ENCODE results near the gene ATRX. TPM values are rescaled to one million over a fixed set of nuclear protein-coding genes. Genes with fewer than 3 reads are reported as not detected.
"Not testable (repeated sequence)": the region's sequence is repeated elsewhere in the genome, so short reads cannot be mapped to it uniquely, and the experiment has no call there.

ATRX gene
- total and polyA plus RNA-seq, 5 donors = 18.3 to 92.0 (median 82.3) TPM

GRCh38 chrX:77622672-77623071 is 163.3 kb downstream of the ATRX start:
- Histone ChIP-seq H3K27me3 (ENCODE audit: control insufficient read depth, insufficient read depth) (no peaks in the 10 kb centered on the region), H3K9me3 (ENCODE audit: control insufficient read depth, low read length) (no peaks in the 10 kb centered on the region), H3K4me1 (ENCODE audit: control insufficient read depth, insufficient read depth, low read length) (peaks cover 3% of the 10 kb centered on the region), H3K27ac (ENCODE audit: low read length) (no peak overlapping the region), H3K4me3 (ENCODE audit: low read length) (no peak overlapping the region)
- ATAC-seq (peak in 1 of 2 donors; percentile 34), DNase-seq (peak in 1 of 3 donors; percentile 28)
- intact Hi-C loops (cut with DNase I) = no loop called here
- 68% methylated on average over 9 of the region's 9 CpGs for WGBS

DNA sequence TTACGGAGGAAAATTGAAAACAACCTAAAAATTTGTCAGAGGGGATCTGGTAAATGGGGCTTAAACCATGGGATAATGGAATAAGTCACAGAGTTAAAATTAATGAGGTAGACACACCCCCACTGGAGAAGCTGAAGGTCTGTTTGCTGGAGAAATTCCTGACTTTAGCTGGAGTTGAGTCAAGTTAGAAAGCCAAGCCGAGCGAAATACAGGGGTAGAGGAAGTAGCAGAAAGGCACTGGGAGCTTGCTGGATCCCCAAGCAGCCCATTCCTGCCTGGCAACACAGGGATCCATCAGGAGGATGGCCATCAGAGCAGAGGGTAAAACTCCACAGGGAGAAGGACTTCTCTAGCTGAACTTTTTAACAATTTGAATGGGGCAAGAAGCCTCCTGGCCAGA is 163.8 kb downstream of the ATRX start:
- Histone ChIP-seq H3K27ac (ENCODE audit: low read length) (no peak overlapping the region), H3K27me3 (ENCODE audit: control insufficient read depth, insufficient read depth) (no peaks in the 10 kb centered on the region), H3K4me1 (ENCODE audit: control insufficient read depth, insufficient read depth, low read length) (peaks cover 3% of the 10 kb centered on the region), H3K4me3 (ENCODE audit: low read length) (no peak overlapping the region), H3K9me3 (ENCODE audit: control insufficient read depth, low read length) (no peaks in the 10 kb centered on the region)
- no peak for DNase-seq
- WGBS = 54% methylated on average over 3 of the region's 3 CpGs
- intact Hi-C loops (cut with DNase I) = no loop called here
- no peak for ATAC-seq

DNA sequence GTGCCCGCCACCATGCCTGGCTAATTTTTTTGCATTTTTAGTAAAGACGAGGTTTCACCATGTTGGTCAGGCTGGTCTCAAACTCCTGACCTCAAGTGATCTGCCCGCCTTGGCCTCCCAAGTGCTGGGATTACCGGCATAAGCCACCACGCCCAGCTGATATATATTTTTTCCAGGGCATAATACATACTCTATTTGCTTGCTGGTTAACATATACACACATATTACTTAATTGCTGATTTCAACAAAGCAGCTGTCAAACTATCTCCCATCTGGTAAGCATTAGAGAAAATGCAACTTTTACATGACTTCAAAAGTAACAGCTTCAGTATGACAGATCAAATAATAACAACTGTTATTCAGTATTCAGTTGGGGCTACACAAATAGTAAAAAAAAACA is 164.6 kb downstream of the ATRX start:
- intact Hi-C loops (cut with DNase I); H3K27ac ChIP-seq (ENCODE audit: low read length); H3K4me1 ChIP-seq (ENCODE audit: control insufficient read depth, insufficient read depth, low read length); DNase-seq; ATAC-seq; H3K27me3 ChIP-seq (ENCODE audit: control insufficient read depth, insufficient read depth); H3K4me3 ChIP-seq (ENCODE audit: low read length); H3K9me3 ChIP-seq (ENCODE audit: control insufficient read depth, low read length): not testable (repeated sequence)
- 93% methylated on average over 5 of the region's 5 CpGs for WGBS

GRCh38 chrX:77617206-77617605 is 168.8 kb downstream of the ATRX start:
- Histone ChIP-seq H3K4me3 (ENCODE audit: low read length) (no peak overlapping the region), H3K27me3 (ENCODE audit: control insufficient read depth, insufficient read depth) (no peaks in the 10 kb centered on the region), H3K4me1 (ENCODE audit: control insufficient read depth, insufficient read depth, low read length) (peaks cover under 1% of the 10 kb centered on the region), H3K27ac (ENCODE audit: low read length) (no peak overlapping the region), H3K9me3 (ENCODE audit: control insufficient read depth, low read length) (no peaks in the 10 kb centered on the region)
- DNase-seq = no peak
- intact Hi-C loops (cut with DNase I) = no loop called here
- WGBS = 88% methylated on average over 1 of the region's 1 CpG
- no peak for ATAC-seq

DNA sequence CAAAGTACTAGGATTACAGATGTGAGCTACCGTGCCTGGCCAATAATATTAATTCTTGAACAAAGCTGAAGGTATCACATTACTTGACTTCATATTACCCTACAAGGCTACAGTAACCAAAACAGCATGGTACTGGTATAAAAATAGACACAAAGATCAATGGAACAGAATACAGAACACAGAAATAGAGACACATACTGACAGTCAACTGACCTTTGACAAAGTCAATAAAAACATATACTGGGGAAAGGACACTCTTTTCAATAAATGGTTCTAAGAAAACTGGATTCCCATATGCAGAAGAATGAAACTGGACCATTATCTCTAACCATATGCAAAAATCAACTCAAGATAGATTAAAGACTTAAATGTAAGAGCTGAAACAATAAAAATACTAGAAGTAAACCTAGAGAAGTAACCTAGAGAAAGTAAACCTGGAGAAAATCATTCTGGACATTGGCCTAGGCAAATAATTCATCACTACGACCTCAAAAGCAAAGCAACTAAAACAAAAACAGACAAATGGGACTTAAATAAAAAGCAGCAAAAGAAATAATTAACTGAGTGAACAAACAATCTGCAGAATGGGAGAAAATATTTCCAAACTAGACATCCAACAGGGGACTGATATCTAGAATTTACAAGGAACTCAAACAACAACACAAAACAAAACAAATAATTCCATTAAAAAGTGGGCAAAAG is 182.2 kb downstream of the ATRX start:
- 48% methylated on average over 2 of the region's 2 CpGs for WGBS
- intact Hi-C loops (cut with DNase I) = no loop called here
- no peaks in the 10 kb centered on the region for H3K27me3 ChIP-seq (ENCODE audit: control insufficient read depth, insufficient read depth)

GRCh38 chrX:77597511-77597910 is 188.5 kb downstream of the ATRX start:
- Histone ChIP-seq H3K4me3 (ENCODE audit: low read length) (no peak overlapping the region), H3K4me1 (ENCODE audit: control insufficient read depth, insufficient read depth, low read length) (no peaks in the 10 kb centered on the region), H3K27me3 (ENCODE audit: control insufficient read depth, insufficient read depth) (no peaks in the 10 kb centered on the region), H3K27ac (ENCODE audit: low read length) (no peak overlapping the region), H3K9me3 (ENCODE audit: control insufficient read depth, low read length) (no peaks in the 10 kb centered on the region)
- intact Hi-C loops (cut with DNase I) = no loop called here
- 100% methylated on average over 1 of the region's 1 CpG for WGBS
- no peak for ATAC-seq
- DNase-seq = no peak

More for the DNA sequence above, 182.2 kb downstream of the ATRX start:
- H3K4me1 ChIP-seq (ENCODE audit: control insufficient read depth, insufficient read depth, low read length) = no peaks in the 10 kb centered on the region
- no peak overlapping the region for H3K4me3 ChIP-seq (ENCODE audit: low read length)
- no peaks in the 10 kb centered on the region for H3K9me3 ChIP-seq (ENCODE audit: control insufficient read depth, low read length)
- no peak for ATAC-seq
- DNase-seq = no peak
- no peak overlapping the region for H3K27ac ChIP-seq (ENCODE audit: low read length)

- no peaks in the 10 kb centered on the region for H3K4me1 ChIP-seq (ENCODE audit: control insufficient read depth, insufficient read depth, low read length)
- H3K4me3 ChIP-seq (ENCODE audit: low read length) = no peak overlapping the region
- no peaks in the 10 kb centered on the region for H3K9me3 ChIP-seq (ENCODE audit: control insufficient read depth, low read length)
- no peaks in the 10 kb centered on the region for H3K27me3 ChIP-seq (ENCODE audit: control insufficient read depth, insufficient read depth)
- 26% methylated on average over 1 of the region's 1 CpG for WGBS
- no peak for DNase-seq
- H3K27ac ChIP-seq (ENCODE audit: low read length) = no peak overlapping the region
- ATAC-seq = no peak
- intact Hi-C loops (cut with DNase I) = no loop called here
These were observed 188.9 kb downstream of the ATRX start for GRCh38 chrX:77597090-77597489.

- Histone ChIP-seq H3K4me3 (ENCODE audit: low read length) (no peak overlapping the region), H3K27ac (ENCODE audit: low read length) (no peak overlapping the region), H3K27me3 (ENCODE audit: control insufficient read depth, insufficient read depth) (no peaks in the 10 kb centered on the region), H3K4me1 (ENCODE audit: control insufficient read depth, insufficient read depth, low read length) (no peaks in the 10 kb centered on the region), H3K9me3 (ENCODE audit: control insufficient read depth, low read length) (no peaks in the 10 kb centered on the region)
- WGBS = 83% methylated on average over 4 of the region's 4 CpGs
- intact Hi-C loops (cut with DNase I) = no loop called here
- no peak for DNase-seq
- ATAC-seq = no peak
These were observed 190.2 kb downstream of the ATRX start for GRCh38 chrX:77595848-77596247.

- 95% methylated on average over 3 of the region's 3 CpGs for WGBS
These were observed 213.7 kb downstream of the ATRX start for GRCh38 chrX:77572322-77572721.

GRCh38 chrX:77565278-77565677 is 220.7 kb downstream of the ATRX start:
- intact Hi-C loops (cut with DNase I) = no loop called here
- Histone ChIP-seq H3K4me3 (ENCODE audit: low read length) (no peak overlapping the region), H3K27ac (ENCODE audit: low read length) (no peak overlapping the region), H3K27me3 (ENCODE audit: control insufficient read depth, insufficient read depth) (no peaks in the 10 kb centered on the region), H3K9me3 (ENCODE audit: control insufficient read depth, low read length) (no peaks in the 10 kb centered on the region), H3K4me1 (ENCODE audit: control insufficient read depth, insufficient read depth, low read length) (no peaks in the 10 kb centered on the region)
- no peak for ATAC-seq
- 94% methylated on average over 2 of the region's 2 CpGs for WGBS
- no peak for DNase-seq

More at GRCh38 chrX:77572322-77572721, 213.7 kb downstream of the ATRX start:
- Histone ChIP-seq H3K4me3 (ENCODE audit: low read length) (no peak overlapping the region), H3K9me3 (ENCODE audit: control insufficient read depth, low read length) (no peaks in the 10 kb centered on the region), H3K4me1 (ENCODE audit: control insufficient read depth, insufficient read depth, low read length) (no peaks in the 10 kb centered on the region), H3K27me3 (ENCODE audit: control insufficient read depth, insufficient read depth) (no peaks in the 10 kb centered on the region), H3K27ac (ENCODE audit: low read length) (no peak overlapping the region)
- DNase-seq (no peak), ATAC-seq (no peak)
- intact Hi-C loops (cut with DNase I) = no loop called here

DNA sequence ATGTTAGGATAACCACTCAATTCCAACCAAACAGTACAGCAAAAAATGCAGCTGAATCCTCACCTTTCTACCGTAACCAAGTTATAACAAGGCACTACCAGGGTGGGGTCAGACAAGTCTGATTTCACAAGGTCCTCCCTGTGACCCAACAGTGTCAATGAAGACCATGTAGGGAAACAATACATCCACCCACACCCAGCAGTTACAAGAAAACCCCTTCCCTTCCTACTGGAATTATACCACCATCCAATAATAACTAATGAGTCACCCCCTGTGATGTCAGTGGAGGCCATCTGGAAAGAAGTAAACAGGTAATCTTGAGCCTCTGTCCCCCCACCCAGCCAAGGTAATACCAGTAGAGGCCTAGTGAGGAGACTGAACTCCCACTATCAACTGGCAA is 221.2 kb downstream of the ATRX start:
- 92% methylated on average over 1 of the region's 1 CpG for WGBS
- H3K27me3 ChIP-seq (ENCODE audit: control insufficient read depth, insufficient read depth) = no peaks in the 10 kb centered on the region
- H3K4me3 ChIP-seq (ENCODE audit: low read length) = no peak overlapping the region
- intact Hi-C loops (cut with DNase I) = no loop called here
- H3K9me3 ChIP-seq (ENCODE audit: control insufficient read depth, low read length) = no peaks in the 10 kb centered on the region
- DNase-seq (no peak), ATAC-seq (no peak)
- no peak overlapping the region for H3K27ac ChIP-seq (ENCODE audit: low read length)
- H3K4me1 ChIP-seq (ENCODE audit: control insufficient read depth, insufficient read depth, low read length) = no peaks in the 10 kb centered on the region

DNA sequence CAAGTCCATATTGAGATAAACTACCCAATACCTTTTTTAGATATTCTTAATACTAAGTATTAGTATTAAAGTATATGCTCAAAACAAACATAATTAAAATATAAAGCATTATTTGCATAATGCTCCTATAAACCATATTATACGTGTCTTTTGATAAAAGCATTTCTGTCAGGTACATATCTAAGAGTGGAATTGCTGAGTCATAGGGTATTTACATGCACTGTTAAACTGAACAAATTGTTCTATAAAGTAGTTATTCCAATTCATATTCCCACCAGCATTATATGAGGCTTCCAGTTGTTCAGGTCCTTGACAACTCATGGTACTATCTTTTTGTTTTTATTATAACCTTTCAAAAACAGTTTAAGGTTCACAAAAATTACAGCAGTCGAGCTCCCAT is 224.6 kb downstream of the ATRX start:
- H3K27ac ChIP-seq (ENCODE audit: low read length) = no peak overlapping the region
- intact Hi-C loops (cut with DNase I) = no loop called here
- no peaks in the 10 kb centered on the region for H3K4me1 ChIP-seq (ENCODE audit: control insufficient read depth, insufficient read depth, low read length)
- WGBS = 96% methylated on average over 2 of the region's 2 CpGs
- no peak overlapping the region for H3K4me3 ChIP-seq (ENCODE audit: low read length)
- no peaks in the 10 kb centered on the region for H3K27me3 ChIP-seq (ENCODE audit: control insufficient read depth, insufficient read depth)
- ATAC-seq (no peak), DNase-seq (no peak)
- H3K9me3 ChIP-seq (ENCODE audit: control insufficient read depth, low read length) = no peaks in the 10 kb centered on the region
